ENCODE data around the gene SUSD6. TPM values are rescaled to one million over a fixed set of nuclear protein-coding genes. Genes with fewer than 3 reads are reported as not detected.

SUSD6 gene
- 4.6 and 6.3 TPM in 2 replicates for total RNA-seq

DNA sequence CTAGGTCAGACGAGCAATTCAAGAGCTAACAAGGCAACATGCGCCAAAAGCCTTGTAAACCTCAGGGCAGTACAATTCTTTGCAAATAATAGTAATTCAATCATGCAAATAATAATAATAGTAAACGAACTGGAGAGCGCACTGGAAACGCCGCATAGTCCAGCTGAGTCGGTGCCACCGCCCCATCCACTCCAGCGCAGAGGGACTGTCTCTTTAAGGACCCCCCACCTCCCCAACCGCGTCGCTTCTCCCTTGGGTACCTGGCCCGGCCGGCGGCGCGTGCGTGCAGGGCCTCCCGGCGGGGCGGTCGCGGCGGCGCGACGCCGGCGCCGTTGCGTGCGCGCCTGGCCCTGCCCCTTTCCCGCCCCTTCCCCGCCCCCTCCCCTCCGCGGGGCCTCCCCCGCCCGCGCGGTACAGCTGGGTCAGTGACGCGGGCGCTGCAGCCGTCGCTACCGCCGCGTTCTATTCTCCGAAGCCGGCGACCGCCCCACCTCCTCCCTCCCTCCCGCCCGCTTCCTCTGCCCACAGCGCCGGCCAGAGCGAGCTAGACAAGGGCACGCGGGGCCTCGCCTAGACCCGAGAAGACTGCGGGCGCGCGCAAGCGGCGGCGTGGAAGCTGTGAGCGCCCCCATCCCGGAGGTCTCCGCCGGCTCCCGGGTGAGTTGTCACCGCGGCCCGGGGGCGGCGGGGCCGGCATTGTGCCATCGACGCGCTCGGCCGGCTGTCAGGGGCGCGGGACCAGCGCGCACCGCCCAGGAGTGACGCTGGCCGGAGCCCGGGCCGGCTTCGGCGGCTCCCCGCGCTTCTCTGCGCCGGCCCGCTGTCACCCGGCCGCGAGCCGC is at the start of gene SUSD6:
SUSD6 (plus strand) TSS at position 425 of the 842 bp plus-strand sequence. CDS start 46,997 bp downstream, outside the sequence.

DNA sequence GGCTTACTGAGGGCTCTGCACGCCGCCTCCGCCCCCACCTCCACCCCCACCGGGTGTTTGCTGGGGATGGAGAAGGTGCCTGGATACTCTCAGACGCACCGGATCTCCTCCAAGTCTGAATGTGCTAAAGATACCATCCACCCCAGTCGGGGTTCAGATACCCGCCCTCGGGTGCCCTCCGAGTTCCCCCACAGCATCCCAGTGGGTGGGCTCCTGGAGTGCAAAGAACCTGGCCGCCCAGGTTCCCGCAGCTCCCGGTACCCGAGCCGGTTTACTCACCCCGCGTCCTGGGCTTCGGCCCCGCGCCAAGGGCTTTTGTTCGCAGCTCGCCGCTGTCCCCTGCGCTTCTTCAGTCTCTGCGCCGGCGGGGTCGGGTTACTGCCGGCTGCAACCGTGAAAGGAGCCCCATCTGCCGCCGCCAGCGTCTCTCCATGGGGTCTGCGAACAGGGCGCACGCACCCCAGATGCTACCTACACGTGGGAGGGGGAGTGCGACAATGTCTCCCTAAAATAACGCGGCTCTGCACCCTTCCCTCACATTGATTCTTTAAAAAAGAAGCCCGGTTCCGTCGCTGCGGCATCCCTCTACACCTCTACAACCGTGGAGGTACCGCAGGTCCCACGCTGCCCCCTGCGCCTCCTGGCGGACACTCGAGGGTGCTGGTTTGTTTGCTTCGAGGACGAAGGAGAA is 37.0 kb upstream of the SUSD6 start, which contains the start of gene CCDC177:
CCDC177 (minus strand) TSS at position 609 of the 691 bp plus-strand sequence. CDS start 1,249 bp downstream, outside the sequence.

Other genes with a start within 250 kb of the SUSD6 start
- 97.4 and 112 TPM in 2 replicates for gene ERH, start 213.3 kb upstream of the SUSD6 start, total RNA-seq
- gene SLC39A9, start 212.9 kb upstream of the SUSD6 start, total RNA-seq: 116 and 182 TPM in 2 replicates
- gene PLEKHD1, start 126.9 kb upstream of the SUSD6 start, total RNA-seq: 0.22 and 0.39 TPM in 2 replicates
- not detected in 2 replicates for gene CCDC177, start 36.7 kb upstream of the SUSD6 start, total RNA-seq
- gene SRSF5, start 155.5 kb downstream of the SUSD6 start, total RNA-seq: 93.2 and 152 TPM in 2 replicates
- not detected in 2 replicates for gene SLC10A1, start 185.6 kb downstream of the SUSD6 start, total RNA-seq

Data from placental epithelial cell (primary cell).